H1 (cell line): ENCODE results near the gene RRP12. TPM values are rescaled to one million over a fixed set of nuclear protein-coding genes. Genes with fewer than 3 reads are reported as not detected.

ENCODE experiments used
- CTCF ChIA-PET: fragments of 300-600 bp; sonication (Branson Sonifier 250); formaldehyde crosslinking; loops from one replicate; lab custom pipeline; 2021; ENCODE audit not compliant: partially characterized antibody; lab: Charles Lee
- POLR2A ChIA-PET: fragments of 300-600 bp; sonication (Branson Sonifier 250); formaldehyde crosslinking; loops from one replicate; lab custom pipeline; 2021; ENCODE audit warnings: inconsistent platforms; ENCODE audit not compliant: partially characterized antibody; lab: Charles Lee
- DNase-seq, 2 experiments: peaks; one replicate each; pipeline versions ENCODE4 v3.0.0 to v3.0.0-alpha.2; 2010 to 2022; ENCODE audit warnings: low spot score in 2 of 2, low read depth in 1 of 2, mixed read lengths in 1 of 2
- FAIRE-seq: peaks from 2 replicates; lab custom pipeline; 2011; peaks lifted over from hg19 to GRCh38; lab: Jason Lieb, UNC
- H2AFZ ChIP-seq: 2 replicates; pipeline ENCODE4 v1.8.1; 2012; ENCODE audit warnings: low read length, inconsistent platforms
- H2AK5ac ChIP-seq: 2 replicates; pipeline ENCODE4 v1.6.1; 2013; ENCODE audit warnings: low read depth, low read length
- H2BK120ac ChIP-seq: replicated peaks from 2 replicates; pipeline ENCODE3; 2013; ENCODE audit warnings: low read depth, low read length, inconsistent platforms
- H2BK12ac ChIP-seq: 2 replicates; pipeline ENCODE4 v1.6.1; 2013; ENCODE audit warnings: low read depth, low read length
- H2BK15ac ChIP-seq: 2 replicates; pipeline ENCODE4 v1.6.1; 2013; ENCODE audit warnings: low read length
- H2BK20ac ChIP-seq: 2 replicates; pipeline ENCODE4 v1.6.1; 2013; ENCODE audit warnings: low read length
- H2BK5ac ChIP-seq: 2 replicates; pipeline ENCODE4 v1.6.1; 2013; ENCODE audit warnings: low read depth, low read length
- H3K14ac ChIP-seq: 2 replicates; pipeline ENCODE4 v1.6.1; 2013; ENCODE audit warnings: inconsistent platforms; ENCODE audit not compliant: insufficient read length
- H3K18ac ChIP-seq: 2 replicates; pipeline ENCODE4 v1.6.1; 2013; ENCODE audit warnings: low read length; ENCODE audit errors: extremely low read depth
- H3K23ac ChIP-seq: 2 replicates; pipeline ENCODE4 v1.6.1; 2013; ENCODE audit warnings: inconsistent platforms; ENCODE audit not compliant: insufficient read length
- H3K23me2 ChIP-seq: 2 replicates; pipeline ENCODE4 v1.6.1; 2013; ENCODE audit warnings: low read depth, low read length
- H3K27ac ChIP-seq: 2 replicates; pipeline ENCODE4 v1.6.1; 2011; ENCODE audit warnings: low read depth, low read length, inconsistent platforms
- H3K27me3 ChIP-seq, 4 experiments: replicated peaks in 1 of 4; 1 replicate in 1 of 4; 2 replicates in 3 of 4; pipeline versions ENCODE4 v1.6.1 to v1.8.1; 2011 to 2013; ENCODE audit warnings: low read length in 3 of 4, mild to moderate bottlenecking in 3 of 4, inconsistent platforms in 2 of 4, mixed read lengths in 2 of 4, moderate library complexity in 1 of 4; ENCODE audit not compliant: control insufficient read depth in 3 of 4, insufficient read depth in 3 of 4; ENCODE audit errors: extremely low read depth in 1 of 4
- H3K36me3 ChIP-seq, 4 experiments: 2 replicates each; pipeline versions ENCODE4 v1.6.1 to v1.8.1; 2011 to 2013; ENCODE audit warnings: mild to moderate bottlenecking in 4 of 4, low read length in 3 of 4, moderate library complexity in 2 of 4, control low read depth in 1 of 4, inconsistent platforms in 1 of 4; ENCODE audit not compliant: insufficient read depth in 4 of 4, control insufficient read depth in 2 of 4
- H3K4ac ChIP-seq: replicated peaks from 2 replicates; pipeline ENCODE3; 2013; ENCODE audit warnings: low read length, low read depth, mixed read lengths, inconsistent platforms; ENCODE audit not compliant: insufficient read length
- H3K4me1 ChIP-seq, 4 experiments: replicated peaks in 1 of 4; 1 replicate in 1 of 4; 2 replicates in 3 of 4; pipeline versions ENCODE4 v1.6.1 to v1.8.1; 2011 to 2013; ENCODE audit warnings: low read length in 3 of 4, inconsistent platforms in 2 of 4, mixed read lengths in 1 of 4; ENCODE audit not compliant: insufficient read depth in 4 of 4, control insufficient read depth in 3 of 4
- H3K4me2 ChIP-seq, 2 experiments: 2 replicates each; pipeline versions ENCODE4 v1.6.1 to v1.8.1; 2011 to 2013; ENCODE audit warnings: low read depth in 2 of 2, low read length in 2 of 2, control low read depth in 1 of 2, inconsistent platforms in 1 of 2, mild to moderate bottlenecking in 1 of 2; ENCODE audit not compliant: insufficient read depth in 1 of 2
- H3K4me3 ChIP-seq, 4 experiments: fragments of 200-600, 300-600 bp in 1 of 4; sonication (generic), shearing (Covaris generic), sonication (Bioruptor Twin) in 1 of 4; 2 replicates each; pipeline versions ENCODE4 v1.5.1 to v1.8.1; 2011 to 2016; ENCODE audit warnings: low read length in 4 of 4, low read depth in 3 of 4, control low read depth in 2 of 4, inconsistent platforms in 2 of 4, mild to moderate bottlenecking in 2 of 4, mixed read lengths in 1 of 4, moderate library complexity in 1 of 4; ENCODE audit not compliant: insufficient read depth in 2 of 4; ENCODE audit errors: extremely low read depth in 1 of 4
- H3K56ac ChIP-seq: replicated peaks from 2 replicates; pipeline ENCODE3; 2013; ENCODE audit warnings: low read depth, mild to moderate bottlenecking, mixed read lengths, low read length, inconsistent platforms; ENCODE audit not compliant: insufficient read length
- H3K79me1 ChIP-seq: 2 replicates; pipeline ENCODE4 v1.6.1; 2013; ENCODE audit warnings: low read depth, low read length, control low read depth
- H3K79me2 ChIP-seq, 2 experiments: 2 replicates each; pipeline versions ENCODE4 v1.6.1 to v1.8.1; 2012 to 2013; ENCODE audit warnings: low read length in 2 of 2, mild to moderate bottlenecking in 2 of 2, inconsistent platforms in 1 of 2; ENCODE audit not compliant: insufficient read depth in 2 of 2, control insufficient read depth in 1 of 2
- H3K9ac ChIP-seq, 4 experiments: replicated peaks in 1 of 4; 1 replicate in 1 of 4; 2 replicates in 3 of 4; pipeline versions ENCODE4 v1.6.1 to v1.8.1; 2011 to 2013; ENCODE audit warnings: low read depth in 3 of 4, low read length in 3 of 4, control low read depth in 2 of 4, mild to moderate bottlenecking in 2 of 4, moderate library complexity in 2 of 4, inconsistent platforms in 1 of 4; ENCODE audit errors: extremely low read depth in 1 of 4
- H3K9me3 ChIP-seq, 2 experiments: 2 replicates each; pipeline versions ENCODE4 v1.6.1 to v1.8.1; 2012 to 2013; ENCODE audit warnings: mild to moderate bottlenecking in 2 of 2, moderate library complexity in 2 of 2, control low read depth in 1 of 2, inconsistent platforms in 1 of 2, low read depth in 1 of 2, low read length in 1 of 2, mixed read lengths in 1 of 2; ENCODE audit not compliant: insufficient read depth in 2 of 2
- H4K20me1 ChIP-seq, 2 experiments: replicated peaks in 1 of 2; 2 replicates each; pipeline versions ENCODE3 to v1.8.1; 2011 to 2013; ENCODE audit warnings: inconsistent platforms in 2 of 2, low read length in 2 of 2, mild to moderate bottlenecking in 1 of 2; ENCODE audit not compliant: insufficient read depth in 2 of 2, control insufficient read depth in 1 of 2
- H4K5ac ChIP-seq: 2 replicates; pipeline ENCODE4 v1.6.1; 2013; ENCODE audit warnings: low read length, low read depth, mixed read lengths, inconsistent platforms; ENCODE audit not compliant: insufficient read length
- H4K8ac ChIP-seq: 2 replicates; pipeline ENCODE4 v1.8.0; 2013; ENCODE audit warnings: mild to moderate bottlenecking, moderate library complexity, low read length, inconsistent platforms; ENCODE audit not compliant: insufficient read depth; ENCODE audit errors: extremely low read depth
- H4K91ac ChIP-seq: replicated peaks from 2 replicates; pipeline ENCODE3; 2013; ENCODE audit warnings: low read length, mixed read lengths, inconsistent platforms; ENCODE audit not compliant: insufficient read length
- BCL11A ChIP-seq, 2 experiments: IDR thresholded peaks; one replicate each; pipeline ENCODE4 v1.6.1; 2011; ENCODE audit warnings: low read depth in 2 of 2, low read length in 2 of 2, mild to moderate bottlenecking in 2 of 2
- CHD2 ChIP-seq: IDR thresholded peaks from 2 replicates; pipeline ENCODE4 v1.6.1; 2012; ENCODE audit warnings: low read length, improper control_type of control experiment
- CTCF ChIP-seq, 3 experiments: IDR thresholded peaks; 1 replicate in 2 of 3; 2 replicates in 1 of 3; pipeline versions ENCODE4 v1.5.1 to v1.6.1; 2011; ENCODE audit warnings: low read length in 3 of 3, mild to moderate bottlenecking in 3 of 3, inconsistent platforms in 2 of 3, low read depth in 1 of 3, moderate library complexity in 1 of 3; ENCODE audit not compliant: insufficient read depth in 1 of 3; ENCODE audit errors: control extremely low read depth in 1 of 3
- FOSL1 ChIP-seq: IDR thresholded peaks from 2 replicates; pipeline ENCODE4 v1.6.1; 2011; ENCODE audit warnings: mild to moderate bottlenecking, low read depth, low read length, moderate library complexity; ENCODE audit not compliant: insufficient read depth
- HDAC6 ChIP-seq: IDR thresholded peaks from one replicate; pipeline ENCODE4 v1.7.1; 2012; ENCODE audit warnings: low read depth, mild to moderate bottlenecking, inconsistent platforms, low read length, moderate library complexity
- KDM1A ChIP-seq: fragments of 200-600, 300-600 bp; sonication (generic); IDR thresholded peaks from 2 replicates; pipeline ENCODE4 v1.7.1; 2016; ENCODE audit warnings: mild to moderate bottlenecking, low read length, borderline replicate concordance
- KDM4A ChIP-seq: IDR thresholded peaks from one replicate; pipeline ENCODE4 v1.7.1; 2012; ENCODE audit warnings: low read depth, mild to moderate bottlenecking, moderate library complexity, low read length, inconsistent platforms; ENCODE audit not compliant: severe bottlenecking
- RNF2 ChIP-seq: fragments of 200-900, 300-1000 bp; sonication (generic); IDR thresholded peaks from 2 replicates; pipeline ENCODE4 v1.7.1; 2016; ENCODE audit warnings: borderline replicate concordance, low read depth, mild to moderate bottlenecking, antibody characterized with exemption, low read length; ENCODE audit not compliant: poor library complexity, severe bottlenecking; ENCODE audit errors: missing control alignments
- SIN3A ChIP-seq, 2 experiments: IDR thresholded peaks in 1 of 2; conservative IDR thresholded peaks in 1 of 2; 2 replicates each; pipeline ENCODE4 v1.6.1; 2011 to 2012; ENCODE audit warnings: low read length in 2 of 2, improper control_type of control experiment in 1 of 2, low read depth in 1 of 2, mild to moderate bottlenecking in 1 of 2
- SIRT6 ChIP-seq: IDR thresholded peaks from one replicate; pipeline ENCODE4 v1.7.1; 2012; ENCODE audit warnings: low read length, inconsistent platforms
- TBP ChIP-seq: IDR thresholded peaks from 2 replicates; pipeline ENCODE4 v1.6.1; 2011; ENCODE audit warnings: low read depth, low read length, improper control_type of control experiment
- WGBS, 2 experiments: shearing (Covaris generic) in 1 of 2; methylation state at CpG; one replicate each; pipeline versions ENCODE4 v1.1.6 to v1.1.7; 2013 to 2015; ENCODE audit warnings: low lambda C conversion rate in 2 of 2, mixed read lengths in 2 of 2, inconsistent platforms in 1 of 2, low coverage in 1 of 2, missing lambda C conversion rate in 1 of 2; ENCODE audit not compliant: insufficient replicate concordance in 2 of 2, insufficient coverage in 1 of 2, insufficient read length in 1 of 2; ENCODE audit errors: extremely low coverage in 1 of 2, missing lambda C conversion rate in 1 of 2; 5-methylcytosine and 5-hydroxymethylcytosine counted together
- polyA plus RNA-seq, 7 experiments: library from polyadenylated mRNA; depleted of rRNA in 3 of 7; stranded (reverse) in 5 of 7; unstranded in 2 of 7; fragments of >200 nt in 5 of 7; fragments of 200-250 nt in 2 of 7; gene quantifications; 1 replicate in 5 of 7; 2 replicates in 1 of 7; 4 replicates in 1 of 7; pipeline versions ENCODE4 v1.2.1 to v1.2.3, GENCODE V29; 2011 to 2013; ENCODE audit warnings: missing spikeins in 2 of 7, mixed read lengths in 2 of 7
- total RNA-seq: library from RNA; stranded (reverse); fragmentation: NEBNext Ultra II Directional; extraction: Animal tissue kit (Norgen Biotek cat#: 25700); gene quantifications from 2 replicates; pipeline ENCODE4 v1.2.1, GENCODE V29; 2021

The RRP12 gene
- total and polyA plus RNA-seq, 2 of the 8 experiments (the other 6 are each of a cell fraction or from before 2014, with no cell fraction given): 21.0 to 65.8 TPM

- Histone ChIP-seq H4K91ac (no peak overlapping the region), H2BK20ac (no peak overlapping the region), H4K20me1 (peaks cover 0 to 3% of the 10 kb centered on the region in 2 experiments), H2BK12ac (no peak overlapping the region), H3K27ac (no peak overlapping the region), H2BK120ac (no peak overlapping the region), H2BK5ac (no peak overlapping the region), H3K23me2 (no peaks in the 10 kb centered on the region), H3K4me1 (no peaks in the 10 kb centered on the region), H4K5ac (no peak overlapping the region), H3K27me3 (no peaks in the 10 kb centered on the region), H3K4ac (no peak overlapping the region), H2AK5ac (no peak overlapping the region), H2AFZ (no peak overlapping the region), H3K4me2 (no peak overlapping the region), H3K23ac (no peak overlapping the region), H3K79me2 (no peaks in the 10 kb centered on the region), H3K79me1 (no peaks in the 10 kb centered on the region), H3K36me3 (peaks cover 10 to 63% (median 40%) of the 10 kb centered on the region in 4 experiments; a peak in 6 of 8 replicates), H3K18ac (no peak overlapping the region), H3K14ac (no peak overlapping the region), H3K56ac (no peak overlapping the region), H4K8ac (0 out of 2 replicates have a peak overlapping the region, but pooled peaks have one; percentile 51), H3K9ac (no peak overlapping the region), H3K4me3 (no peak overlapping the region), H3K9me3 (no peaks in the 10 kb centered on the region), H2BK15ac (no peak overlapping the region)
- ChIA-PET POLR2A (interaction anchor here (1.1 kb wide), 1 partner anchor 45 kb away, joined by 3 read pairs; no protein-coding TSS in a partner anchor), CTCF (interaction anchor here (0.6 kb wide), 1 partner anchor 1890 kb away, joined by 3 read pairs; no protein-coding TSS in a partner anchor)
- FAIRE-seq (no peak), DNase-seq (no peak)
- 92% methylated on average over 5 of the region's 5 CpGs; no CpG with 5 or more reads in 1 of the 2 experiments for WGBS, 2 experiments
- TF ChIP-seq SIRT6 (no peak), HDAC6 (no peak), KDM1A (no peak), BCL11A (IDR thresholded peaks at IDR 0.05; ENCODE audit: low read depth in 2 of 2, low read length in 2 of 2) (no peak), FOSL1 (no peak), CTCF (IDR thresholded peaks at IDR 0.05; ENCODE audit: control extremely low read depth in 1 of 3, insufficient read depth in 1 of 3, low read depth in 1 of 3, low read length in 3 of 3) (no peak), RNF2 (no peak), TBP (no peak), KDM4A (no peak), SIN3A (conservative IDR thresholded peaks at IDR 0.05 in 1 of 2, IDR thresholded peaks at IDR 0.05 in 1 of 2; ENCODE audit: low read depth in 1 of 2, low read length in 2 of 2) (no peak), CHD2 (no peak)
Measured at GRCh38 chr10:97388152-97388551, 13.0 kb downstream of the RRP12 start.
